Endothelial cell of umbilical vein (primary cell): Measurements from ENCODE around the gene EPAS1. TPM values are rescaled to one million over a fixed set of nuclear protein-coding genes. Genes with fewer than 3 reads are reported as not detected.

Experiments
- BruUV-seq: library from RNA; stranded (reverse); fragments of 400-500 nt; replicated peaks from 2 replicates; lab custom pipeline; 2021; lab: Mats Ljungman, UMichigan
- CTCF ChIA-PET: fragments of 300-600, 350-600 bp; sonication (Branson Sonifier 250); formaldehyde crosslinking; loops from one replicate; lab custom pipeline; 2021; ENCODE audit warnings: antibody characterized with exemption, inconsistent platforms; lab: Charles Lee
- POLR2A ChIA-PET: fragments of 300-600, 350-600 bp; sonication (Branson Sonifier 250); formaldehyde crosslinking; loops from one replicate; lab custom pipeline; 2021; ENCODE audit warnings: antibody characterized with exemption, inconsistent platforms; lab: Charles Lee
- DNase-seq: peaks from one replicate; pipeline ENCODE4 v3.0.0-alpha.2; 2011; ENCODE audit warnings: low read depth, low spot score
- FAIRE-seq: peaks from 2 replicates; lab custom pipeline; 2011; peaks lifted over from hg19 to GRCh38; lab: Jason Lieb, UNC
- H2AFZ ChIP-seq: 2 replicates; pipeline ENCODE4 v1.6.0; 2012; ENCODE audit warnings: low read depth, low read length, control low read depth, inconsistent platforms
- H3K27ac ChIP-seq: 2 replicates; pipeline ENCODE4 v1.5.1; 2011; ENCODE audit warnings: low read depth, mild to moderate bottlenecking, control low read depth, low read length, moderate library complexity; ENCODE audit not compliant: insufficient read depth
- H3K27me3 ChIP-seq, 2 experiments: 2 replicates each; pipeline versions ENCODE4 v1.6.0 to v1.6.1; 2011; ENCODE audit warnings: low read length in 2 of 2, mixed read lengths in 1 of 2; ENCODE audit not compliant: control insufficient read depth in 2 of 2, insufficient read depth in 2 of 2
- H3K36me3 ChIP-seq, 2 experiments: 2 replicates in 1 of 2; 3 replicates in 1 of 2; pipeline ENCODE4 v1.5.1; 2011; ENCODE audit warnings: low read length in 2 of 2, mild to moderate bottlenecking in 1 of 2, moderate library complexity in 1 of 2; ENCODE audit not compliant: control insufficient read depth in 2 of 2, insufficient read depth in 2 of 2; ENCODE audit errors: extremely low read depth in 1 of 2
- H3K4me1 ChIP-seq: 3 replicates; pipeline ENCODE4 v1.5.1; 2011; ENCODE audit warnings: mild to moderate bottlenecking, low read length; ENCODE audit not compliant: control insufficient read depth, insufficient read depth; ENCODE audit errors: extremely low read depth
- H3K4me2 ChIP-seq: 2 replicates; pipeline ENCODE4 v1.6.1; 2011; ENCODE audit warnings: low read length, control low read depth, mixed read lengths; ENCODE audit not compliant: insufficient read depth
- H3K4me3 ChIP-seq, 3 experiments: fragments of 200-600 bp in 1 of 3; sonication (generic), shearing (Covaris generic) in 1 of 3; replicated peaks in 1 of 3; 2 replicates each; pipeline ENCODE4 v1.5.1; 2011 to 2016; ENCODE audit warnings: control low read depth in 3 of 3, low read length in 3 of 3, mild to moderate bottlenecking in 2 of 3, inconsistent platforms in 1 of 3, low read depth in 1 of 3, moderate library complexity in 1 of 3; ENCODE audit not compliant: insufficient read depth in 1 of 3
- H3K79me2 ChIP-seq: 2 replicates; pipeline ENCODE4 v1.6.0; 2012; ENCODE audit warnings: low read length, inconsistent platforms; ENCODE audit not compliant: control insufficient read depth, insufficient read depth
- H3K9ac ChIP-seq: replicated peaks from 2 replicates; pipeline ENCODE3; 2011; ENCODE audit warnings: low read length, control low read depth; ENCODE audit not compliant: insufficient read depth; ENCODE audit errors: extremely low read depth
- H3K9me1 ChIP-seq: replicated peaks from 3 replicates; pipeline ENCODE4 v1.6.0; 2011; ENCODE audit warnings: mild to moderate bottlenecking, low read length; ENCODE audit not compliant: control insufficient read depth, insufficient read depth; ENCODE audit errors: extremely low read depth
- H3K9me3 ChIP-seq: replicated peaks from 2 replicates; pipeline ENCODE4 v1.5.1; 2012; ENCODE audit warnings: low read length, inconsistent platforms; ENCODE audit not compliant: control insufficient read depth, insufficient read depth
- H4K20me1 ChIP-seq: replicated peaks from 2 replicates; pipeline ENCODE3; 2011; ENCODE audit warnings: mild to moderate bottlenecking, low read length; ENCODE audit not compliant: control insufficient read depth, insufficient read depth; ENCODE audit errors: extremely low read depth
- EZH2 ChIP-seq: IDR thresholded peaks from 2 replicates; pipeline ENCODE4 v1.6.1; 2012; ENCODE audit warnings: borderline replicate concordance, low read depth, mild to moderate bottlenecking, moderate library complexity, low read length, inconsistent platforms; ENCODE audit not compliant: severe bottlenecking
- FOS ChIP-seq: IDR thresholded peaks from 2 replicates; pipeline ENCODE4 v1.6.1; 2011; ENCODE audit warnings: mild to moderate bottlenecking, low read length, moderate library complexity, borderline replicate concordance; ENCODE audit not compliant: insufficient read depth
- GATA2 ChIP-seq: IDR thresholded peaks from 2 replicates; pipeline ENCODE4 v1.7.0; 2011; ENCODE audit warnings: low read depth, mild to moderate bottlenecking, moderate library complexity, mixed read lengths, low read length; ENCODE audit not compliant: insufficient read length, insufficient read depth
- JUN ChIP-seq: IDR thresholded peaks from 2 replicates; pipeline ENCODE4 v1.6.1; 2011; ENCODE audit warnings: borderline replicate concordance, low read depth; ENCODE audit not compliant: insufficient read length, insufficient read depth
- MYC ChIP-seq: IDR thresholded peaks from one replicate; pipeline ENCODE4 v1.6.1; 2011; ENCODE audit warnings: mild to moderate bottlenecking, low read depth, low read length
- POLR2A ChIP-seq: IDR thresholded peaks from 2 replicates; pipeline ENCODE4 v1.6.1; 2012; ENCODE audit warnings: low read depth, mild to moderate bottlenecking, control low read depth, low read length
- POLR2AphosphoS5 ChIP-seq: IDR thresholded peaks from 2 replicates; pipeline ENCODE4 v1.6.1; 2012; ENCODE audit warnings: low read depth, mild to moderate bottlenecking, control low read depth, low read length, moderate library complexity; ENCODE audit not compliant: insufficient read depth
- dilution Hi-C: fragments of 300-500 bp; cut with MboI; formaldehyde crosslinking; loops from one replicate; pipeline ENCODE4 v1.15.0; 2019; ENCODE audit warnings: low sequenced_read_pairs; ENCODE audit not compliant: extremely low pct_ligation_motif_present
- intact Hi-C: fragments of 100-400 bp; cut with micrococcal nuclease; formaldehyde crosslinking; loops from one replicate; pipeline ENCODE4 v1.10.0; 2022
- polyA plus RNA-seq, 4 experiments: library from polyadenylated mRNA; depleted of rRNA in 3 of 4; stranded (reverse) in 3 of 4; unstranded in 1 of 4; fragments of >200 nt; gene quantifications; 2 replicates each; pipeline versions ENCODE4 v1.2.1 to v1.2.3, GENCODE V29; 2011 to 2012; ENCODE audit warnings: missing spikeins in 1 of 4
- total RNA-seq: library from RNA; stranded (reverse); gene quantifications from 2 replicates; pipeline ENCODE4 v1.2.3, GENCODE V29; 2021
- TF ChIP-seq, protein P1 (sequence below): IDR thresholded peaks from 2 replicates; pipeline ENCODE4 v1.6.1; 2011; ENCODE audit not compliant: insufficient read depth, insufficient read length
- TF ChIP-seq, protein P2 (sequence below), 2 donors: IDR thresholded peaks; 1 replicate in 1 of 2; 2 replicates in 1 of 2; pipeline ENCODE4 v1.5.1; 2011; ENCODE audit warnings: low read length in 2 of 2, mild to moderate bottlenecking in 2 of 2, moderate library complexity in 2 of 2, control low read depth in 1 of 2, inconsistent platforms in 1 of 2, low read depth in 1 of 2; ENCODE audit not compliant: insufficient read depth in 1 of 2; ENCODE audit errors: extremely low read depth in 1 of 2

EPAS1 gene
- total and polyA plus RNA-seq, 2 donors (not counting 3 experiments of a cell fraction or from before 2014, with no cell fraction given) = 229 to 374 TPM

DNA sequence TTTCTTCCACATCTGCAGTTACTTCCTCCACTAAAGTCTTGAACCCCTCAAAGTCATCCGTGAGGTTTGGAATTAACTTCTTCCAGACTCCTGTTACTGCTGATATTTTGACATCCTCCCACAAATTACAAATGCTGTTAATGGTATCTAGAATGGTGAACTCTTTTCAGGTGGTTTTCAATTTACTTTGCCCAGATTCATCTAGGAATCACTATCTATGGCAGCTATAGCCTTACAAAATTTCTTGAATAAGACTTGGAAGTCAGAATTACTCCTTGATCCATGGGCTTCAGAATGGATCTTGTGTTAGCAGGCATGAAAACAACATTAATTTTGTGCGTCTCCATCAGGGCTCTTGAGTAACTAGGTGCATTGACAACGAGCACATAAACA lies 19.9 kb downstream of the EPAS1 start:
- no peak overlapping the region for H3K4me3 ChIP-seq
- H3K4me2 ChIP-seq = no peak overlapping the region
- no peak for FAIRE-seq
- CTCF ChIA-PET = interaction anchor here (2.7 kb wide), 1 partner anchor 10 kb away, joined by 8 read pairs; no protein-coding TSS in a partner anchor
- no peaks in the 10 kb centered on the region for H3K9me1 ChIP-seq
- peaks cover 3% of the 10 kb centered on the region for H4K20me1 ChIP-seq
- H3K79me2 ChIP-seq = peaks cover 72% of the 10 kb centered on the region
- POLR2A ChIA-PET = no interaction called here
- H3K9me3 ChIP-seq = no peaks in the 10 kb centered on the region
- H3K27ac ChIP-seq = no peak overlapping the region
- no peak for DNase-seq
- TF ChIP-seq FOS (no peak), JUN (no peak), EZH2 (no peak), POLR2A (no peak), POLR2AphosphoS5 (no peak), GATA2 (no peak), MYC (no peak)
- TF ChIP-seq, protein P1, sequence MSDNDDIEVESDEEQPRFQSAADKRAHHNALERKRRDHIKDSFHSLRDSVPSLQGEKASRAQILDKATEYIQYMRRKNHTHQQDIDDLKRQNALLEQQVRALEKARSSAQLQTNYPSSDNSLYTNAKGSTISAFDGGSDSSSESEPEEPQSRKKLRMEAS = no peak
- TF ChIP-seq, protein P2, sequence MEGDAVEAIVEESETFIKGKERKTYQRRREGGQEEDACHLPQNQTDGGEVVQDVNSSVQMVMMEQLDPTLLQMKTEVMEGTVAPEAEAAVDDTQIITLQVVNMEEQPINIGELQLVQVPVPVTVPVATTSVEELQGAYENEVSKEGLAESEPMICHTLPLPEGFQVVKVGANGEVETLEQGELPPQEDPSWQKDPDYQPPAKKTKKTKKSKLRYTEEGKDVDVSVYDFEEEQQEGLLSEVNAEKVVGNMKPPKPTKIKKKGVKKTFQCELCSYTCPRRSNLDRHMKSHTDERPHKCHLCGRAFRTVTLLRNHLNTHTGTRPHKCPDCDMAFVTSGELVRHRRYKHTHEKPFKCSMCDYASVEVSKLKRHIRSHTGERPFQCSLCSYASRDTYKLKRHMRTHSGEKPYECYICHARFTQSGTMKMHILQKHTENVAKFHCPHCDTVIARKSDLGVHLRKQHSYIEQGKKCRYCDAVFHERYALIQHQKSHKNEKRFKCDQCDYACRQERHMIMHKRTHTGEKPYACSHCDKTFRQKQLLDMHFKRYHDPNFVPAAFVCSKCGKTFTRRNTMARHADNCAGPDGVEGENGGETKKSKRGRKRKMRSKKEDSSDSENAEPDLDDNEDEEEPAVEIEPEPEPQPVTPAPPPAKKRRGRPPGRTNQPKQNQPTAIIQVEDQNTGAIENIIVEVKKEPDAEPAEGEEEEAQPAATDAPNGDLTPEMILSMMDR (IDR thresholded peaks at IDR 0.05; ENCODE audit: extremely low read depth in 1 of 2, insufficient read depth in 1 of 2, low read depth in 1 of 2, low read length in 2 of 2) = no peak
- intact Hi-C loops (no loop called here), dilution Hi-C loops (no loop called here)
- H3K27me3 ChIP-seq = no peaks in the 10 kb centered on the region
- H2AFZ ChIP-seq = no peak overlapping the region
- peaks cover 32% of the 10 kb centered on the region for H3K4me1 ChIP-seq
- no TSS peak for BruUV-seq
- H3K36me3 ChIP-seq = peaks cover 0 to 2% of the 10 kb centered on the region in 2 experiments
- no peak overlapping the region for H3K9ac ChIP-seq
